22Rv1 (cell line): Measurements from ENCODE around the gene RAB11FIP5.

Experiments
- CTCF ChIP-seq: fragments of 450-650 bp; IDR thresholded peaks from 2 replicates; pipeline ENCODE4 v1.5.1; 2017; ENCODE audit warnings: mild to moderate bottlenecking
- ZFX ChIP-seq: fragments of 450-650 bp; IDR thresholded peaks from 2 replicates; pipeline ENCODE4 v1.6.1; 2017; ENCODE audit warnings: antibody characterized with exemption, borderline replicate concordance

GRCh38 chr2:73117441-73117840 lies 4.7 kb upstream of the RAB11FIP5 start:
- TF ChIP-seq CTCF: no peak
- TF ChIP-seq ZFX: no peak
